OCI-LY7 (cell line): Measurements from ENCODE around the gene DAB2IP. TPM values are rescaled to one million over a fixed set of nuclear protein-coding genes. Genes with fewer than 3 reads are reported as not detected.
A peak's percentile ranks its signal among the peaks of the same experiment; 100 is the strongest.

ENCODE experiments used
- BruUV-seq: library from RNA; stranded (reverse); fragments of 400-500 nt; replicated peaks from 2 replicates; lab custom pipeline; 2021; lab: Mats Ljungman, UMichigan
- CTCF ChIA-PET: fragments of 300-600 bp; sonication (Branson Sonifier 250); formaldehyde crosslinking; loops from one replicate; lab custom pipeline; 2022; ENCODE audit warnings: antibody characterized with exemption; ENCODE audit not compliant: unreplicated experiment; lab: Charles Lee
- POLR2A ChIA-PET: fragments of 300-600 bp; sonication (Branson Sonifier 250); formaldehyde crosslinking; loops from one replicate; lab custom pipeline; 2022; ENCODE audit warnings: antibody characterized with exemption; lab: Charles Lee
- DNase-seq: peaks from one replicate; pipeline ENCODE4 v3.0.0-alpha.2; 2015; ENCODE audit warnings: low spot score
- H2AFZ ChIP-seq: fragments of 200-600 bp; sonication (generic), shearing (Covaris generic); 2 replicates; pipeline ENCODE4 v1.6.1; 2014; ENCODE audit warnings: mild to moderate bottlenecking, antibody characterized with exemption, low read length, moderate library complexity
- H3K27ac ChIP-seq: fragments of 200-600 bp; sonication (generic); 2 replicates; pipeline ENCODE4 v1.5.1; 2014; ENCODE audit warnings: mixed run types, low read depth, mild to moderate bottlenecking, moderate library complexity, low read length, inconsistent platforms; ENCODE audit not compliant: poor library complexity, severe bottlenecking
- H3K36me3 ChIP-seq: fragments of 200-600 bp; sonication (generic); 2 replicates; pipeline ENCODE4 v1.6.1; 2014; ENCODE audit warnings: mild to moderate bottlenecking, antibody characterized with exemption, low read length, moderate library complexity, mixed read lengths; ENCODE audit not compliant: insufficient read depth
- H3K4me1 ChIP-seq: fragments of 200-600 bp; sonication (generic); 2 replicates; pipeline ENCODE4 v1.5.1; 2014; ENCODE audit warnings: mild to moderate bottlenecking, low read length; ENCODE audit not compliant: insufficient read depth, poor library complexity, severe bottlenecking
- H3K4me2 ChIP-seq: fragments of 200-600 bp; sonication (generic); 2 replicates; pipeline ENCODE4 v1.6.1; 2014; ENCODE audit warnings: mild to moderate bottlenecking, low read length
- H3K4me3 ChIP-seq: fragments of 200-600 bp; sonication (generic); 2 replicates; pipeline ENCODE4 v1.5.1; 2014; ENCODE audit warnings: mild to moderate bottlenecking, low read depth, low read length; ENCODE audit not compliant: poor library complexity, severe bottlenecking
- H3K79me2 ChIP-seq: fragments of 200-600 bp; sonication (generic); 2 replicates; pipeline ENCODE4 v1.6.1; 2016; ENCODE audit warnings: low read depth, mild to moderate bottlenecking, low read length, moderate library complexity, mixed read lengths; ENCODE audit not compliant: insufficient read depth
- H3K9me2 ChIP-seq: fragments of 200-600 bp; sonication (generic); 2 replicates; pipeline ENCODE4 v1.6.1; 2016; ENCODE audit warnings: mild to moderate bottlenecking, low read length, mixed read lengths; ENCODE audit not compliant: insufficient read depth
- H3K9me3 ChIP-seq: fragments of 200-600 bp; sonication (generic); 2 replicates; pipeline ENCODE4 v1.6.1; 2014; ENCODE audit warnings: mild to moderate bottlenecking, mixed run types, low read length, mixed read lengths
- H4K20me1 ChIP-seq: fragments of 200-600 bp; sonication (generic); 2 replicates; pipeline ENCODE4 v1.6.1; 2014; ENCODE audit warnings: mild to moderate bottlenecking, antibody characterized with exemption, low read length, moderate library complexity, mixed read lengths; ENCODE audit not compliant: insufficient read depth
- EZH2phosphoT487 ChIP-seq: fragments of 200-600 bp; sonication (generic); IDR thresholded peaks from 2 replicates; pipeline ENCODE4 v1.6.1; 2018; ENCODE audit warnings: low read depth, borderline replicate concordance, mild to moderate bottlenecking, mixed run types, antibody characterized with exemption, low read length, moderate library complexity, mixed read lengths
- intact Hi-C: fragments of 100-400 bp; cut with micrococcal nuclease; formaldehyde crosslinking; loops from one replicate; pipeline ENCODE4 v1.10.0; 2022; ENCODE audit not compliant: unreplicated experiment
- total RNA-seq, 2 experiments: library from RNA; depleted of rRNA in 1 of 2; stranded (reverse); fragments of >200 nt in 1 of 2; shearing (Covaris generic) in 1 of 2; gene quantifications; 2 replicates each; pipeline ENCODE4 v1.2.3, GENCODE V29; 2014 to 2022
- TF ChIP-seq, protein P1 (sequence below): fragments of 200-600 bp; sonication (generic); conservative IDR thresholded peaks from 2 replicates; pipeline ENCODE4 v1.5.1; 2014; ENCODE audit warnings: mild to moderate bottlenecking, antibody characterized with exemption, low read length, moderate library complexity, mixed read lengths

The DAB2IP gene
- total RNA-seq, 2 experiments from 2014 or later: 3.9 to 11.1 TPM

DNA sequence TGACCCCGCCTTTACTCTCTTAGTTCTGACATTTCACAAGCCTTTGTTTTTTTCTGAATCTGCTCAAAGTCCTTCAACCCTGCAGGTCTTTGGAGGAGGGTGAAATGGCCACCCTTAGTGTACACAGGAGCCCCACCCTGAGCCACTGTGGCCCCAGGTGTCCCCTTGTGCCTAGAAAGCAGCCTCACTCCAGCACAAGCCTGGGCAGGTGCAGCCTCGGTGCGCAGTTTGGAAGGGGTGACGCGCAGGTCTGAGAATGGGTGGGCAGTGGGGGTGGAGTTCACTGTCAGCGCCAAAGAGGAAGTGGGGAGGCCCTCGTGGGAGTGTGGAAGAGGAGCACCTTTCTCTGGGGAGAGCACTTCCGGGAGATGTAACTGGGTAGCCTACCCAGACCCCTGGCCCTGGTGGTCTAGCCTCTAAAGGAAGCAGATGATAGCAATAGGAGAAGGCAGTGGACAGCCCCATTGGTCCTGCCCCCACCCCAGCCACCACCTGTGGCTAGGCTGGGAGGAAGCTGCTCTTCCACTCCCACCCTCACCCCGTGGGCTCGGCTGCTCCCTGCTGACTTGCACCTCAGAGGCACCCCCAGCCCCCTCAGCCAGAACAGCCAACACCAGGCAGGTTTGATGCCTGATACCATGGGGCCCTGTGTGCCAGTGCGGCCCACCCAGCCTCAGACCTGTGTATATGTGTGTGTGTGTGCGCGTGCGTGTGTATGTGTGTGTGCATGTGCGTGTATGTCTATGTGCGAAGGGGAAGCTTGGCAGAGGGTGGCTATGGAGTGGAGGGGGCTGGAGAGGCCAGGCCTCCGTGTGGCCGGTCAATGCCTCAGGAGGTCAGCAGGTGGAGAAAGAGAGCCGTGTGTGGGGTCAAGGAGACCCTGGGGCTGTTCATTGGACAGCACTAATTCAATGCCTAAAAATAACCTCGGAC is 16.8 kb upstream of the DAB2IP start:
- no peaks in the 10 kb centered on the region for H3K36me3 ChIP-seq
- CTCF ChIA-PET: no interaction called here
- DNase-seq: peak; percentile 21
- no peak overlapping the region for H3K4me3 ChIP-seq
- TF ChIP-seq, protein P1, sequence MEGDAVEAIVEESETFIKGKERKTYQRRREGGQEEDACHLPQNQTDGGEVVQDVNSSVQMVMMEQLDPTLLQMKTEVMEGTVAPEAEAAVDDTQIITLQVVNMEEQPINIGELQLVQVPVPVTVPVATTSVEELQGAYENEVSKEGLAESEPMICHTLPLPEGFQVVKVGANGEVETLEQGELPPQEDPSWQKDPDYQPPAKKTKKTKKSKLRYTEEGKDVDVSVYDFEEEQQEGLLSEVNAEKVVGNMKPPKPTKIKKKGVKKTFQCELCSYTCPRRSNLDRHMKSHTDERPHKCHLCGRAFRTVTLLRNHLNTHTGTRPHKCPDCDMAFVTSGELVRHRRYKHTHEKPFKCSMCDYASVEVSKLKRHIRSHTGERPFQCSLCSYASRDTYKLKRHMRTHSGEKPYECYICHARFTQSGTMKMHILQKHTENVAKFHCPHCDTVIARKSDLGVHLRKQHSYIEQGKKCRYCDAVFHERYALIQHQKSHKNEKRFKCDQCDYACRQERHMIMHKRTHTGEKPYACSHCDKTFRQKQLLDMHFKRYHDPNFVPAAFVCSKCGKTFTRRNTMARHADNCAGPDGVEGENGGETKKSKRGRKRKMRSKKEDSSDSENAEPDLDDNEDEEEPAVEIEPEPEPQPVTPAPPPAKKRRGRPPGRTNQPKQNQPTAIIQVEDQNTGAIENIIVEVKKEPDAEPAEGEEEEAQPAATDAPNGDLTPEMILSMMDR: peak; percentile 60
- TF ChIP-seq EZH2phosphoT487: no peak
- H3K4me2 ChIP-seq: no peak overlapping the region; the same call in 1 of the 2 replicates
- peaks cover 7% of the 10 kb centered on the region for H3K4me1 ChIP-seq
- BruUV-seq: no TSS peak
- H2AFZ ChIP-seq: no peak overlapping the region
- POLR2A ChIA-PET: no interaction called here
- intact Hi-C loops: no loop called here
- H3K27ac ChIP-seq: no peak overlapping the region
- H3K79me2 ChIP-seq: no peaks in the 10 kb centered on the region
- no peaks in the 10 kb centered on the region for H3K9me2 ChIP-seq
- H3K9me3 ChIP-seq: no peaks in the 10 kb centered on the region
- H4K20me1 ChIP-seq: no peaks in the 10 kb centered on the region

- H3K36me3 ChIP-seq: no peaks in the 10 kb centered on the region
- BruUV-seq: no TSS peak
- intact Hi-C loops: no loop called here
- peaks cover 7% of the 10 kb centered on the region for H3K4me1 ChIP-seq
- no peak overlapping the region for H3K4me3 ChIP-seq
- H3K9me2 ChIP-seq: no peaks in the 10 kb centered on the region
- H3K9me3 ChIP-seq: no peaks in the 10 kb centered on the region
- H3K79me2 ChIP-seq: no peaks in the 10 kb centered on the region
- no peaks in the 10 kb centered on the region for H4K20me1 ChIP-seq
- no peak overlapping the region for H2AFZ ChIP-seq
- no peak for DNase-seq
- POLR2A ChIA-PET: no interaction called here
- no peak for TF ChIP-seq EZH2phosphoT487
- TF ChIP-seq, protein P1: no peak
- H3K27ac ChIP-seq: no peak overlapping the region
- H3K4me2 ChIP-seq: no peak overlapping the region
- CTCF ChIA-PET: no interaction called here
These were observed 16.0 kb upstream of the DAB2IP start for GRCh38 chr9:121635300-121635876.
